Measurements from ENCODE around the gene ATG7.

ATG7 gene

GRCh38 chr3:11581237-11582190 lies 309.3 kb downstream of the ATG7 start:
- Histone ChIP-seq H3K36me3 (ENCODE audit: control insufficient read depth, low read length) (peaks cover 49% of the 10 kb centered on the region), H3K79me2 (ENCODE audit: control insufficient read depth, low read length) (peaks cover 97% of the 10 kb centered on the region), H3K4me1 (ENCODE audit: control insufficient read depth, low read length) (peaks cover 74% of the 10 kb centered on the region), H3K9me2 (replicated peaks; ENCODE audit: control insufficient read depth, low read length) (no peaks in the 10 kb centered on the region), H3F3A (ENCODE audit: control insufficient read depth, insufficient read depth) (peaks cover 21% of the 10 kb centered on the region), H3K4me3 (ENCODE audit: low read length) (peak overlapping the region; percentile 64), H3K4me2 (ENCODE audit: low read length) (peak overlapping the region; percentile 80), H3K27me3 (ENCODE audit: control insufficient read depth, low read length) (no peaks in the 10 kb centered on the region), H4K20me1 (ENCODE audit: control insufficient read depth, insufficient read depth, low read depth, low read length) (peaks cover 44% of the 10 kb centered on the region), H3K9me3 (ENCODE audit: control insufficient read depth, insufficient read depth, low read length) (no peaks in the 10 kb centered on the region), H3K27ac (ENCODE audit: low read depth, low read length) (peak overlapping the region; percentile 59)
- TF ChIP-seq EZH2phosphoT487 (IDR thresholded peaks at IDR 0.05; ENCODE audit: borderline replicate concordance, low read length) (no peak), CTCF (IDR thresholded peaks at IDR 0.05; ENCODE audit: low read depth, low read length, poor library complexity, severe bottlenecking) (no peak)

- H3K4me1 ChIP-seq (ENCODE audit: control insufficient read depth, low read length) = peaks cover 69% of the 10 kb centered on the region
- no peaks in the 10 kb centered on the region for H3K9me3 ChIP-seq (ENCODE audit: control insufficient read depth, insufficient read depth, low read length)
- H3K36me3 ChIP-seq (ENCODE audit: control insufficient read depth, low read length) = peaks cover 50% of the 10 kb centered on the region
- H3K79me2 ChIP-seq (ENCODE audit: control insufficient read depth, low read length) = peaks cover 97% of the 10 kb centered on the region
- peak overlapping the region; percentile 59 for H3K27ac ChIP-seq (ENCODE audit: low read depth, low read length)
- peaks cover 43% of the 10 kb centered on the region for H4K20me1 ChIP-seq (ENCODE audit: control insufficient read depth, insufficient read depth, low read depth, low read length)
- TF ChIP-seq EZH2phosphoT487 (IDR thresholded peaks at IDR 0.05; ENCODE audit: borderline replicate concordance, low read length) = no peak
- no peak for TF ChIP-seq CTCF (IDR thresholded peaks at IDR 0.05; ENCODE audit: low read depth, low read length, poor library complexity, severe bottlenecking)
- peaks cover 22% of the 10 kb centered on the region for H3F3A ChIP-seq (ENCODE audit: control insufficient read depth, insufficient read depth)
- no peaks in the 10 kb centered on the region for H3K9me2 ChIP-seq (replicated peaks; ENCODE audit: control insufficient read depth, low read length)
- peak overlapping the region; percentile 64 for H3K4me3 ChIP-seq (ENCODE audit: low read length)
- H3K27me3 ChIP-seq (ENCODE audit: control insufficient read depth, low read length) = no peaks in the 10 kb centered on the region
- peak overlapping the region; percentile 80 for H3K4me2 ChIP-seq (ENCODE audit: low read length)
Measured at GRCh38 chr3:11582191-11582968, 310.2 kb downstream of the ATG7 start.

GRCh38 chr3:11583235-11583634 lies 311.0 kb downstream of the ATG7 start:
- TF ChIP-seq EZH2phosphoT487 (IDR thresholded peaks at IDR 0.05; ENCODE audit: borderline replicate concordance, low read length) = no peak
- TF ChIP-seq CTCF (IDR thresholded peaks at IDR 0.05; ENCODE audit: low read depth, low read length, poor library complexity, severe bottlenecking) = no peak
- peaks cover 43% of the 10 kb centered on the region for H4K20me1 ChIP-seq (ENCODE audit: control insufficient read depth, insufficient read depth, low read depth, low read length)
- H3K4me2 ChIP-seq (ENCODE audit: low read length) = peak overlapping the region; percentile 80
- peaks cover 22% of the 10 kb centered on the region for H3F3A ChIP-seq (ENCODE audit: control insufficient read depth, insufficient read depth)
- no peaks in the 10 kb centered on the region for H3K27me3 ChIP-seq (ENCODE audit: control insufficient read depth, low read length)
- H3K9me2 ChIP-seq (replicated peaks; ENCODE audit: control insufficient read depth, low read length) = no peaks in the 10 kb centered on the region
- H3K27ac ChIP-seq (ENCODE audit: low read depth, low read length) = peak overlapping the region; percentile 59
- peak overlapping the region; percentile 64 for H3K4me3 ChIP-seq (ENCODE audit: low read length)
- H3K9me3 ChIP-seq (ENCODE audit: control insufficient read depth, insufficient read depth, low read length) = no peaks in the 10 kb centered on the region
- peaks cover 52% of the 10 kb centered on the region for H3K36me3 ChIP-seq (ENCODE audit: control insufficient read depth, low read length)
- H3K4me1 ChIP-seq (ENCODE audit: control insufficient read depth, low read length) = peaks cover 64% of the 10 kb centered on the region
- peaks cover 97% of the 10 kb centered on the region for H3K79me2 ChIP-seq (ENCODE audit: control insufficient read depth, low read length)

Data from DOHH2 (cell line).